Activated CD4-positive, alpha-beta T cell treated with anti-CD3 and anti-CD28 coated beads, Interleukin-2, amount 10 ng/mL, durations not matched to agents 24 days and 14 days (primary cell): ENCODE measurements around the gene UBQLN1. TPM values are rescaled to one million over a fixed set of nuclear protein-coding genes. Genes with fewer than 3 reads are reported as not detected.
"Not testable (repeated sequence)": the region's sequence is repeated elsewhere in the genome, so short reads cannot be mapped to it uniquely, and the experiment has no call there.

Experiments used
- DNase-seq: peaks from one replicate; pipeline ENCODE4 v3.0.0; 2022
- H3K27ac Mint-ChIP-seq: one replicate; pipeline ENCODE4 v1.8.0; 2022; ENCODE audit warnings: mild to moderate bottlenecking, mixed read lengths
- H3K27me3 Mint-ChIP-seq: one replicate; pipeline ENCODE4 v1.8.0; 2022; ENCODE audit warnings: mixed read lengths
- H3K36me3 Mint-ChIP-seq: one replicate; pipeline ENCODE4 v1.8.0; 2022; ENCODE audit warnings: low read depth, mild to moderate bottlenecking, mixed read lengths
- H3K4me1 Mint-ChIP-seq: one replicate; pipeline ENCODE4 v1.8.0; 2021; ENCODE audit warnings: mixed read lengths
- H3K4me3 Mint-ChIP-seq: one replicate; pipeline ENCODE4 v1.8.0; 2022; ENCODE audit warnings: mild to moderate bottlenecking, moderate library complexity, mixed read lengths
- H3K9me3 Mint-ChIP-seq: one replicate; pipeline ENCODE4 v1.8.0; 2021; ENCODE audit warnings: mixed read lengths
- intact Hi-C: fragments of 100-400 bp; cut with micrococcal nuclease; formaldehyde crosslinking; loops from one replicate; pipeline ENCODE4 v1.15.1; 2023
- total RNA-seq: library from RNA; stranded (reverse); gene quantifications from 2 replicates; pipeline ENCODE4 v1.2.3, GENCODE V29; 2022

Gene UBQLN1
- total RNA-seq, 1 donor from 2014 or later = 144 TPM

- H3K4me3 Mint-ChIP-seq, H3K27ac Mint-ChIP-seq, H3K4me1 Mint-ChIP-seq, intact Hi-C loops, DNase-seq, H3K36me3 Mint-ChIP-seq, H3K9me3 Mint-ChIP-seq: not testable (repeated sequence)
- peaks cover 12% of the 10 kb centered on the region for H3K27me3 Mint-ChIP-seq
These were observed 94.5 kb downstream of the UBQLN1 start for GRCh38 chr9:83613298-83613697.

Other genes with a start within 250 kb of the UBQLN1 start
- gene FRMD3, start 169.6 kb downstream of the UBQLN1 start, total RNA-seq = 0.30 and 0.59 TPM in 2 replicates
- 4.5 and 5.1 TPM in 2 replicates for gene IDNK, start 84.8 kb downstream of the UBQLN1 start, total RNA-seq
- gene GKAP1, start 109.8 kb upstream of the UBQLN1 start, total RNA-seq = 2.3 and 2.8 TPM in 2 replicates
- 2.4 and 2.7 TPM in 2 replicates for gene KIF27, start 213.5 kb upstream of the UBQLN1 start, total RNA-seq